ENCODE data around the gene PDE4D.

PDE4D gene

DNA sequence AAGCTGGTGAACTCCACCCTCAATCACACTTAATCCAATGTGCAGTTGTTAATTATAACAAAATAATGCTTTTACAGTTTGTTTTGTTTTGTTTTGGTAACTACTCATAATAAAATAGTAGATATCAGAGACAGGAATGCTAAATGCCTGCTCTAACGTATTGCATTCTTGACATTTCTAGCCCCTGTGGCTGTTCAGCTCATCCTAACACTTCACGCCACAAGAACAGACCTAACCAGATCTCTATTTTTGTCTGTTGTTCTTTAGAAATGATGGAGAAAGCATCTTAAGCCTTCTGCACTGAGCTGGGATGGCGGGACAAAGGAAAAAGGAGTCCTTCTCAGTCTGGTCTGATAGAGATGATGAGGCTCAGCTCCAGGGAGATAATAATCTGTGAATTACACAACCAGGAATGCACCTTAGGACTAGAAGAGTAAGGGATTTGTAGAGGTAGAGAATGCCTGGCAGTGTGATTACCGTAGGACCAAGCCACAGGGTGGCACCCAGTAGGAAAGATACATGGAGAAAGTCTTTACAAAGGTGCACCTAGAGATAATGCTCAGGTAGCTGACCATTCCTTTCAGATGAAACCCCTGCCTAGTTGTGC lies 628.8 kb downstream of the PDE4D start:
- in situ Hi-C loops (cut with HindIII; ENCODE audit: low sequenced_read_pairs): no loop called here
- no peak overlapping the region for H3K4me3 ChIP-seq (ENCODE audit: low read depth, low read length)
- no peak for DNase-seq (ENCODE audit: low read depth, low spot score)
- TF ChIP-seq CTCF (IDR thresholded peaks at IDR 0.05; ENCODE audit: low read depth, low read length): no peak

DNA sequence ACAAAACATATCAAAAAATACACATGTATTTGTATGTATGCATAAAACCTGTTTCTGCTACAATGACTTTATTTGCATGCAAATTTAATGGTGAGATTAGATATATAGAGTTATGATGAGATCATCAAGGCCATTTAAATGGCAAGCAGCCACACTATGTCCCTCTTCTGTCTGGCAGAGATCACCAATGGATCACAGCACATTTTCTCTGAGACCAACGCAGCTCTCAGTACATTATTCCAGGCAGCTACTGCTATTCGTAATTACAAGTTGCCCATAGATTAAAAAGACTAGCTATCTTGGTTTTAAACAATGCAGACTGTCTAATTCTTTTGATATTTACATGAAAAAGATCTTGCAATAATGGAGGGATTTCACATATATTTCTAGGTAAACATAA lies 629.5 kb downstream of the PDE4D start:
- in situ Hi-C loops (cut with HindIII; ENCODE audit: low sequenced_read_pairs): no loop called here
- TF ChIP-seq CTCF (IDR thresholded peaks at IDR 0.05; ENCODE audit: low read depth, low read length): no peak
- DNase-seq (ENCODE audit: low read depth, low spot score): no peak
- no peak overlapping the region for H3K4me3 ChIP-seq (ENCODE audit: low read depth, low read length)

- TF ChIP-seq CTCF (IDR thresholded peaks at IDR 0.05; ENCODE audit: low read depth, low read length): no peak
- no peak for DNase-seq (ENCODE audit: low read depth, low spot score)
- in situ Hi-C loops (cut with HindIII; ENCODE audit: low sequenced_read_pairs): no loop called here
These were observed 631.6 kb downstream of the PDE4D start for GRCh38 chr5:59261969-59262368.

GRCh38 chr5:59260973-59261372 lies 632.6 kb downstream of the PDE4D start:
- TF ChIP-seq CTCF (IDR thresholded peaks at IDR 0.05; ENCODE audit: low read depth, low read length): no peak
- no peak overlapping the region for H3K4me3 ChIP-seq (ENCODE audit: low read depth, low read length)
- in situ Hi-C loops (cut with HindIII; ENCODE audit: low sequenced_read_pairs): no loop called here
- DNase-seq (ENCODE audit: low read depth, low spot score): no peak

More at GRCh38 chr5:59261969-59262368, 631.6 kb downstream of the PDE4D start:
- no peak overlapping the region for H3K4me3 ChIP-seq (ENCODE audit: low read depth, low read length)

DNA sequence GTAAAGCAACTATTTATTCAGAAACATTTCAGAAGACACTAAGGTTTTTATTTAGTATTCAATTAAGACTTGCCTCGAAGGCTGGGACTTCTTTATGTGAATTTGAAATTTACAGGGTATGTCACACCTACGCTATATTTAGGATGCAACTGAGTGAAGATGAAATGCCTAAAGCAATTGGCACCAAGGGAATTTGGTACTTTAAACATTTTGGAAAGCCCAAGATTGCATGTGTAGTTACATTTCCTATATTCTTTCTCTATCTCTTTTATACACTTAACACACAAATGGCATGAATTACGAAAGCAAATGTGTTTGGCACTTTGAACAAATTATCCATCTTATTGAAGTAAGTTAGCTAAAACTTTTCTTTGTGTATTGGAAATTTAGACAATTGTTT lies 633.3 kb downstream of the PDE4D start:
- no peak overlapping the region for H3K4me3 ChIP-seq (ENCODE audit: low read depth, low read length)
- in situ Hi-C loops (cut with HindIII; ENCODE audit: low sequenced_read_pairs): no loop called here
- DNase-seq (ENCODE audit: low read depth, low spot score): no peak
- TF ChIP-seq CTCF (IDR thresholded peaks at IDR 0.05; ENCODE audit: low read depth, low read length): no peak

DNA sequence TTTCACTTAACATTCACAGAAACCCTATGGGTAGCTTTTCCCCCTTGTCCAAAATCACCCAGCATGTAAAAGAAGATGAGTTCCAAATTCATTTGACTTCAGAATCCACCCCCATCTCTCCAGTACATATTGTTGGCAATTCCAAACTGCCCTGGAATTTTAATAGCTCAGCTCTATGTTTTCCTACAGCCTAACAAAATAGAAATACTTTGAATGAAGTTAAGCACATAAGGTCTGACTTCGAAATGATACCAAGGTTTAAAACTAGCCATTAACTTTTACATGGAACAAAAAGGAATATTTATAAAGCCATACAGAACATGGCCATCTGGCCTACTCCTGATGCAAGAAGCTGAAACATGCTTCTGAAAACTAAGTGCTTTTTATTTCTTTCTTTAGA lies 634.3 kb downstream of the PDE4D start:
- no peak for TF ChIP-seq CTCF (IDR thresholded peaks at IDR 0.05; ENCODE audit: low read depth, low read length)
- in situ Hi-C loops (cut with HindIII; ENCODE audit: low sequenced_read_pairs): no loop called here
- H3K4me3 ChIP-seq (ENCODE audit: low read depth, low read length): no peak overlapping the region
- no peak for DNase-seq (ENCODE audit: low read depth, low spot score)

Measured in astrocyte of the spinal cord (primary cell).